HEK293 (cell line): ENCODE measurements around the gene CPD.
A peak's percentile ranks its signal among the peaks of the same experiment; 100 is the strongest.

Experiments
- IKZF3 ChIP-seq: fragments of 450-650 bp; IDR thresholded peaks from 2 replicates; pipeline ENCODE4 v1.5.0; 2018; ENCODE audit warnings: missing biosample characterization, mild to moderate bottlenecking, missing genetic modification characterization, moderate library complexity
- KLF8 ChIP-seq: fragments of 450-650 bp; formaldehyde crosslinking; IDR thresholded peaks from 2 replicates; pipeline ENCODE4 v1.5.1; 2016; ENCODE audit warnings: missing biosample characterization, missing genetic modification characterization
- MYNN ChIP-seq: fragments of 450-650 bp; formaldehyde crosslinking; IDR thresholded peaks from 2 replicates; pipeline ENCODE4 v1.5.1; 2016; ENCODE audit warnings: missing biosample characterization, missing genetic modification characterization, borderline replicate concordance
- PRDM10 ChIP-seq: fragments of 450-650 bp; formaldehyde crosslinking; IDR thresholded peaks from 2 replicates; pipeline ENCODE4 v1.5.1; 2016; ENCODE audit warnings: missing biosample characterization, missing genetic modification characterization
- REST ChIP-seq: fragments of 450-650 bp; formaldehyde crosslinking; IDR thresholded peaks from 2 replicates; pipeline ENCODE4 v1.5.1; 2016; ENCODE audit warnings: missing biosample characterization, missing genetic modification characterization
- SCRT2 ChIP-seq: fragments of 450-650 bp; formaldehyde crosslinking; IDR thresholded peaks from 2 replicates; pipeline ENCODE4 v1.5.1; 2016; ENCODE audit warnings: missing biosample characterization, missing genetic modification characterization
- SETDB1 ChIP-seq: IDR thresholded peaks from one replicate; pipeline ENCODE4 v1.6.1; 2017; ENCODE audit warnings: mild to moderate bottlenecking, low read length, moderate library complexity, mixed read lengths; ENCODE audit not compliant: insufficient read length
- SP7 ChIP-seq: fragments of 450-650 bp; formaldehyde crosslinking; IDR thresholded peaks from 2 replicates; pipeline ENCODE4 v1.5.1; 2016; ENCODE audit warnings: missing biosample characterization, missing genetic modification characterization
- ZBTB26 ChIP-seq: fragments of 450-650 bp; formaldehyde crosslinking; optimal IDR thresholded peaks from 2 replicates; pipeline ENCODE3; 2016; ENCODE audit warnings: missing biosample characterization, mild to moderate bottlenecking, missing genetic modification characterization
- ZBTB8A ChIP-seq: fragments of 450-650 bp; formaldehyde crosslinking; IDR thresholded peaks from 2 replicates; pipeline ENCODE4 v1.5.1; 2016; ENCODE audit warnings: missing biosample characterization, missing genetic modification characterization
- ZNF114 ChIP-seq: fragments of 450-650 bp; formaldehyde crosslinking; IDR thresholded peaks from 2 replicates; pipeline ENCODE4 v1.5.0; 2017; ENCODE audit warnings: missing biosample characterization, missing genetic modification characterization
- ZNF18 ChIP-seq: fragments of 450-650 bp; formaldehyde crosslinking; IDR thresholded peaks from 2 replicates; pipeline ENCODE4 v1.5.1; 2016; ENCODE audit warnings: missing biosample characterization, missing genetic modification characterization
- ZNF2 ChIP-seq: fragments of 450-650 bp; formaldehyde crosslinking; IDR thresholded peaks from 2 replicates; pipeline ENCODE4 v1.5.1; 2016; ENCODE audit warnings: missing biosample characterization, missing genetic modification characterization
- ZNF341 ChIP-seq: fragments of 450-650 bp; formaldehyde crosslinking; IDR thresholded peaks from 2 replicates; pipeline ENCODE4; 2016; ENCODE audit warnings: low read depth, missing biosample characterization, missing genetic modification characterization
- ZNF610 ChIP-seq: fragments of 450-650 bp; formaldehyde crosslinking; IDR thresholded peaks from 2 replicates; pipeline ENCODE4 v1.5.1; 2016; ENCODE audit warnings: missing biosample characterization, missing genetic modification characterization, borderline replicate concordance
- ZNF639 ChIP-seq: fragments of 450-650 bp; formaldehyde crosslinking; IDR thresholded peaks from 2 replicates; pipeline ENCODE4 v1.5.1; 2016; ENCODE audit warnings: missing biosample characterization, missing genetic modification characterization
- ZNF654 ChIP-seq: fragments of 450-650 bp; formaldehyde crosslinking; IDR thresholded peaks from 2 replicates; pipeline ENCODE4 v1.5.1; 2016; ENCODE audit warnings: low read depth, missing biosample characterization, missing genetic modification characterization

CPD gene

GRCh38 chr17:30336369-30337171 is 42.2 kb upstream of the CPD start (continued):
- TF ChIP-seq ZNF639 (tag by site-specific recombination): no peak
- TF ChIP-seq SP7 (tag by site-specific recombination): peak; percentile 46
- no peak for TF ChIP-seq ZNF18 (tag by site-specific recombination)
- 0 out of 2 replicates have a peak, but pooled peaks have one; percentile 20 for TF ChIP-seq ZBTB8A (tag by site-specific recombination)
- 0 out of 2 replicates have a peak, but pooled peaks have one; percentile 7 for TF ChIP-seq KLF8
- TF ChIP-seq ZNF654 (tag by site-specific recombination): peak; percentile 37
- 0 out of 2 replicates have a peak, but pooled peaks have one; percentile 13 for TF ChIP-seq SCRT2 (tag by site-specific recombination)
- TF ChIP-seq PRDM10 (tag by site-specific recombination): peak; percentile 34
- peak; percentile 69 for TF ChIP-seq IKZF3 (tag by site-specific recombination)
- peak; percentile 43 for TF ChIP-seq SETDB1
- TF ChIP-seq REST (tag by site-specific recombination): no peak
- TF ChIP-seq ZNF2 (tag by site-specific recombination): peak; percentile 17; the same call in 1 of the 2 replicates
- TF ChIP-seq MYNN: no peak
- no peak for TF ChIP-seq ZNF341
- TF ChIP-seq ZNF114 (tag by site-specific recombination): no peak
- no peak for TF ChIP-seq ZBTB26 (tag by site-specific recombination)
- 0 out of 2 replicates have a peak, but pooled peaks have one; percentile 13 for TF ChIP-seq ZNF610 (tag by site-specific recombination)
